ENCODE measurements around the gene MRPS22. TPM values are rescaled to one million over a fixed set of nuclear protein-coding genes. Genes with fewer than 3 reads are reported as not detected.
A peak's percentile ranks its signal among the peaks of the same experiment; 100 is the strongest.

Gene MRPS22
- total RNA-seq, 1 donor from 2014 or later: 30.4 TPM

GRCh38 chr3:139340784-139341183 lies 3.0 kb upstream of the MRPS22 start:
- Mint-ChIP-seq H3K4me3 (ENCODE audit: unreplicated experiment) (no peak overlapping the region), H3K27ac (ENCODE audit: unreplicated experiment) (no peak overlapping the region), H3K9me3 (ENCODE audit: unreplicated experiment) (no peaks in the 10 kb centered on the region), H3K27me3 (ENCODE audit: unreplicated experiment) (peaks cover 40% of the 10 kb centered on the region), H3K4me1 (ENCODE audit: unreplicated experiment) (peaks cover 3% of the 10 kb centered on the region), H3K36me3 (ENCODE audit: unreplicated experiment) (peaks cover 3% of the 10 kb centered on the region)
- TF ChIP-seq, protein P1, sequence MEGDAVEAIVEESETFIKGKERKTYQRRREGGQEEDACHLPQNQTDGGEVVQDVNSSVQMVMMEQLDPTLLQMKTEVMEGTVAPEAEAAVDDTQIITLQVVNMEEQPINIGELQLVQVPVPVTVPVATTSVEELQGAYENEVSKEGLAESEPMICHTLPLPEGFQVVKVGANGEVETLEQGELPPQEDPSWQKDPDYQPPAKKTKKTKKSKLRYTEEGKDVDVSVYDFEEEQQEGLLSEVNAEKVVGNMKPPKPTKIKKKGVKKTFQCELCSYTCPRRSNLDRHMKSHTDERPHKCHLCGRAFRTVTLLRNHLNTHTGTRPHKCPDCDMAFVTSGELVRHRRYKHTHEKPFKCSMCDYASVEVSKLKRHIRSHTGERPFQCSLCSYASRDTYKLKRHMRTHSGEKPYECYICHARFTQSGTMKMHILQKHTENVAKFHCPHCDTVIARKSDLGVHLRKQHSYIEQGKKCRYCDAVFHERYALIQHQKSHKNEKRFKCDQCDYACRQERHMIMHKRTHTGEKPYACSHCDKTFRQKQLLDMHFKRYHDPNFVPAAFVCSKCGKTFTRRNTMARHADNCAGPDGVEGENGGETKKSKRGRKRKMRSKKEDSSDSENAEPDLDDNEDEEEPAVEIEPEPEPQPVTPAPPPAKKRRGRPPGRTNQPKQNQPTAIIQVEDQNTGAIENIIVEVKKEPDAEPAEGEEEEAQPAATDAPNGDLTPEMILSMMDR (IDR thresholded peaks at IDR 0.05): no peak
- DNase-seq (ENCODE audit: extremely low spot score, unreplicated experiment): no peak

- Mint-ChIP-seq H3K4me3 (ENCODE audit: unreplicated experiment) (no peak overlapping the region), H3K9me3 (ENCODE audit: unreplicated experiment) (no peaks in the 10 kb centered on the region), H3K27ac (ENCODE audit: unreplicated experiment) (no peak overlapping the region), H3K4me1 (ENCODE audit: unreplicated experiment) (peaks cover 3% of the 10 kb centered on the region), H3K36me3 (ENCODE audit: unreplicated experiment) (peaks cover 3% of the 10 kb centered on the region), H3K27me3 (ENCODE audit: unreplicated experiment) (peaks cover 37% of the 10 kb centered on the region)
- no peak for DNase-seq (ENCODE audit: extremely low spot score, unreplicated experiment)
- TF ChIP-seq, protein P1 (IDR thresholded peaks at IDR 0.05): no peak
Observed at GRCh38 chr3:139342054-139342453, 1.8 kb upstream of the MRPS22 start.

GRCh38 chr3:139346771-139347170 lies 3.0 kb downstream of the MRPS22 start:
- no peaks in the 10 kb centered on the region for H3K9me3 Mint-ChIP-seq (ENCODE audit: unreplicated experiment)

DNA sequence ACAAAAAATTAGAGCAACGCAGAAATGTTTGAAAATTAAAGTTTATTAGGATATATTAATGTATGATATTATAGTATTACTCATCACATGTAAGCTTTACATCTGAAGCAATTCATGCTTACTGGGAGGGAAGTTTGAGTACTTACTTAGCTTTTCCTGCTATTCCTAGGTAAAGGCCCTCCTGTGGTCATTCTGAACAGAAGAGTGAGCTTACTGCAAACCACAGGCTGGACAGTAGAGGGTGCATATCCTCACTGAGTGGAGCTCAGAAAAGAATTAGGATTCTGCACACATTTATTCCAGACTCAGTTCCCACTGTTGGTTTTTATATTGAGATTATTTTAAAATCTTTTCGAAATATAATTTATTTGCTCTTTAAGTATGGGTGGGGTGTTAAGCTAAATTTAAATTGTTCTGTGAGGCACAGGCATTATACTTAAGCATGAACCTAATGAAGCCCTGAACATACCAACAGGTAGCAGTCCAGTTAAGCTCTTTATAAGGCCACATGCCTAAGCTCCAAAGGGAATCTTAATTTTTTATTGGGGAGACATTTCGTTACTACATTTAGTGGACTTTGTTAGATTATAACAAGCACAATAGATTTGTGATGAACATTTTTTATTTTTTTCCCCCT lies 10.2 kb downstream of the MRPS22 start:
- H3K36me3 Mint-ChIP-seq (ENCODE audit: unreplicated experiment): peaks cover 67% of the 10 kb centered on the region
- TF ChIP-seq, protein P1 (IDR thresholded peaks at IDR 0.05): peak; percentile 73
- H3K4me1 Mint-ChIP-seq (ENCODE audit: unreplicated experiment): no peaks in the 10 kb centered on the region
- no peak for DNase-seq (ENCODE audit: extremely low spot score, unreplicated experiment)
- no peak overlapping the region for H3K4me3 Mint-ChIP-seq (ENCODE audit: unreplicated experiment)
- H3K27ac Mint-ChIP-seq (ENCODE audit: unreplicated experiment): no peak overlapping the region
- no peaks in the 10 kb centered on the region for H3K9me3 Mint-ChIP-seq (ENCODE audit: unreplicated experiment)
- H3K27me3 Mint-ChIP-seq (ENCODE audit: unreplicated experiment): no peaks in the 10 kb centered on the region

More at GRCh38 chr3:139346771-139347170, 3.0 kb downstream of the MRPS22 start:
- H3K27me3 Mint-ChIP-seq (ENCODE audit: unreplicated experiment): peaks cover 1% of the 10 kb centered on the region
- no peak for DNase-seq (ENCODE audit: extremely low spot score, unreplicated experiment)
- no peak overlapping the region for H3K4me3 Mint-ChIP-seq (ENCODE audit: unreplicated experiment)
- H3K4me1 Mint-ChIP-seq (ENCODE audit: unreplicated experiment): peaks cover 3% of the 10 kb centered on the region
- H3K27ac Mint-ChIP-seq (ENCODE audit: unreplicated experiment): no peak overlapping the region
- H3K36me3 Mint-ChIP-seq (ENCODE audit: unreplicated experiment): peaks cover 39% of the 10 kb centered on the region
- TF ChIP-seq, protein P1 (IDR thresholded peaks at IDR 0.05): no peak

GRCh38 chr3:139354661-139355060 lies 10.8 kb downstream of the MRPS22 start:
- Mint-ChIP-seq H3K4me1 (ENCODE audit: unreplicated experiment) (no peaks in the 10 kb centered on the region), H3K27me3 (ENCODE audit: unreplicated experiment) (no peaks in the 10 kb centered on the region), H3K4me3 (ENCODE audit: unreplicated experiment) (no peak overlapping the region), H3K9me3 (ENCODE audit: unreplicated experiment) (no peaks in the 10 kb centered on the region), H3K27ac (ENCODE audit: unreplicated experiment) (no peak overlapping the region), H3K36me3 (ENCODE audit: unreplicated experiment) (peaks cover 66% of the 10 kb centered on the region)
- DNase-seq (ENCODE audit: extremely low spot score, unreplicated experiment): no peak
- TF ChIP-seq, protein P1 (IDR thresholded peaks at IDR 0.05): no peak

Data from osteocyte (in vitro differentiated cells).